Kidney (tissue), 14 donors: ENCODE data around the gene ACKR2. TPM values are rescaled to one million over a fixed set of nuclear protein-coding genes. Genes with fewer than 3 reads are reported as not detected.

ENCODE experiments used
- DNase-seq, 5 donors: peaks; one replicate each; pipeline ENCODE4 v3.0.0-alpha.2; 2013 to 2020
- FAIRE-seq: peaks from 2 replicates; lab custom pipeline; 2012; peaks lifted over from hg19 to GRCh38; lab: Jason Lieb, UNC
- H3K27ac ChIP-seq, 2 donors: one replicate each; pipeline ENCODE4 v1.7.0; 2013; ENCODE audit warnings: low read depth in 2 of 2, low read length in 2 of 2, inconsistent platforms in 1 of 2
- H3K27me3 ChIP-seq: one replicate; pipeline ENCODE4 v1.7.1; 2013; ENCODE audit warnings: low read length, inconsistent platforms; ENCODE audit not compliant: control insufficient read depth, insufficient read depth
- H3K36me3 ChIP-seq, 3 donors: one replicate each; pipeline versions ENCODE4 v1.7.0 to v1.7.1; 2013; ENCODE audit warnings: low read length in 3 of 3, control low read depth in 1 of 3, inconsistent platforms in 1 of 3; ENCODE audit not compliant: insufficient read depth in 3 of 3, control insufficient read depth in 2 of 3
- H3K4me1 ChIP-seq, 3 donors: one replicate each; pipeline versions ENCODE4 v1.7.0 to v1.7.1; 2013; ENCODE audit warnings: low read length in 3 of 3, inconsistent platforms in 1 of 3, low read depth in 1 of 3; ENCODE audit not compliant: control insufficient read depth in 2 of 3, insufficient read depth in 2 of 3
- H3K4me3 ChIP-seq, 3 donors: one replicate each; pipeline versions ENCODE4 v1.7.0 to v1.8.1; 2013; ENCODE audit warnings: low read length in 3 of 3, control low read depth in 1 of 3, inconsistent platforms in 1 of 3
- H3K9ac ChIP-seq, 3 donors: one replicate each; pipeline versions ENCODE4 v1.7.0 to v1.7.1; 2013; ENCODE audit warnings: low read length in 3 of 3, control low read depth in 1 of 3, inconsistent platforms in 1 of 3
- H3K9me3 ChIP-seq, 3 donors: one replicate each; pipeline versions ENCODE4 v1.7.0 to v1.7.1; 2013; ENCODE audit warnings: low read length in 3 of 3, control low read depth in 1 of 3, inconsistent platforms in 1 of 3; ENCODE audit not compliant: control insufficient read depth in 2 of 3, insufficient read depth in 1 of 3
- intact Hi-C: fragments of 100-400 bp; cut with DNase I; formaldehyde crosslinking; loops from one replicate; pipeline ENCODE4 v1.11.1; 2022
- polyA plus RNA-seq: library from polyadenylated mRNA; stranded (reverse); fragments of 350-450 nt; fragmentation: Illumina TruSeq; extraction: RNeasy Lipid Tissue Mini Kit (QIAGEN cat#74804); gene quantifications from one replicate; pipeline ENCODE4 v1.2.3, GENCODE V29; 2014; ENCODE audit warnings: low read depth, low replicate concordance; ENCODE audit not compliant: insufficient read depth
- total RNA-seq: library from RNA; stranded (reverse); fragmentation: NEBNext Ultra II Directional; extraction: Animal tissue kit (Norgen Biotek cat#: 25700); gene quantifications from one replicate; pipeline ENCODE4 v1.2.1, GENCODE V29; 2021
- TF ChIP-seq, protein P1 (sequence below): IDR thresholded peaks from 3 replicates; pipeline ENCODE4 v1.5.1; 2012; ENCODE audit warnings: mild to moderate bottlenecking, moderate library complexity, borderline replicate concordance; ENCODE audit not compliant: insufficient read depth; ENCODE audit errors: extremely low read depth
- donor health status: control.
- donor health status: control.
- donor health status: control.
- donor health status: control.
- donor health status: control.
- donor health status: DM: yes; HTN: yes; CAD: no.
- donor health status: Normal renal cell carcinoma (clear cell type).

Gene ACKR2
- total and polyA plus RNA-seq, 2 donors from 2014 or later = 0.86 to 8.9 TPM

GRCh38 chr3:42814246-42814645 is 5.0 kb downstream of the ACKR2 start:
- no peaks in the 10 kb centered on the region for H3K9me3 ChIP-seq
- TF ChIP-seq, protein P1, sequence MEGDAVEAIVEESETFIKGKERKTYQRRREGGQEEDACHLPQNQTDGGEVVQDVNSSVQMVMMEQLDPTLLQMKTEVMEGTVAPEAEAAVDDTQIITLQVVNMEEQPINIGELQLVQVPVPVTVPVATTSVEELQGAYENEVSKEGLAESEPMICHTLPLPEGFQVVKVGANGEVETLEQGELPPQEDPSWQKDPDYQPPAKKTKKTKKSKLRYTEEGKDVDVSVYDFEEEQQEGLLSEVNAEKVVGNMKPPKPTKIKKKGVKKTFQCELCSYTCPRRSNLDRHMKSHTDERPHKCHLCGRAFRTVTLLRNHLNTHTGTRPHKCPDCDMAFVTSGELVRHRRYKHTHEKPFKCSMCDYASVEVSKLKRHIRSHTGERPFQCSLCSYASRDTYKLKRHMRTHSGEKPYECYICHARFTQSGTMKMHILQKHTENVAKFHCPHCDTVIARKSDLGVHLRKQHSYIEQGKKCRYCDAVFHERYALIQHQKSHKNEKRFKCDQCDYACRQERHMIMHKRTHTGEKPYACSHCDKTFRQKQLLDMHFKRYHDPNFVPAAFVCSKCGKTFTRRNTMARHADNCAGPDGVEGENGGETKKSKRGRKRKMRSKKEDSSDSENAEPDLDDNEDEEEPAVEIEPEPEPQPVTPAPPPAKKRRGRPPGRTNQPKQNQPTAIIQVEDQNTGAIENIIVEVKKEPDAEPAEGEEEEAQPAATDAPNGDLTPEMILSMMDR = no peak
- H3K36me3 ChIP-seq = no peaks in the 10 kb centered on the region
- no peaks in the 10 kb centered on the region for H3K27me3 ChIP-seq
- no peak overlapping the region for H3K4me3 ChIP-seq
- DNase-seq (no peak), FAIRE-seq (no peak)
- peaks cover 0 to 4% (median 0%) of the 10 kb centered on the region in 3 donors for H3K4me1 ChIP-seq
- intact Hi-C loops = no loop called here
- no peak overlapping the region for H3K27ac ChIP-seq
- no peak overlapping the region for H3K9ac ChIP-seq

GRCh38 chr3:42814914-42815507 is 5.8 kb downstream of the ACKR2 start:
- H3K9ac ChIP-seq = no peak overlapping the region
- peak overlapping the region; percentile 5 to 64 for H3K27ac ChIP-seq
- DNase-seq = no peak

GRCh38 chr3:42815826-42816225 is 6.6 kb downstream of the ACKR2 start:
- Histone ChIP-seq H3K27ac (peak overlapping the region in 1 of 2 donors; percentile 64), H3K4me3 (no peak overlapping the region), H3K9me3 (no peaks in the 10 kb centered on the region), H3K36me3 (no peaks in the 10 kb centered on the region), H3K9ac (no peak overlapping the region), H3K4me1 (peaks cover 0 to 6% (median 0%) of the 10 kb centered on the region in 3 donors), H3K27me3 (no peaks in the 10 kb centered on the region)
- intact Hi-C loops = no loop called here
- FAIRE-seq (no peak), DNase-seq (peak in 2 of 5 donors; percentile 25 to 27)
- TF ChIP-seq, protein P1 = no peak

More at GRCh38 chr3:42814914-42815507, 5.8 kb downstream of the ACKR2 start:
- TF ChIP-seq, protein P1 = no peak
- H3K9me3 ChIP-seq = no peaks in the 10 kb centered on the region
- H3K36me3 ChIP-seq = no peaks in the 10 kb centered on the region
- no peaks in the 10 kb centered on the region for H3K27me3 ChIP-seq
- H3K4me3 ChIP-seq = no peak overlapping the region
- H3K4me1 ChIP-seq = peaks cover 0 to 6% (median 0%) of the 10 kb centered on the region in 3 donors
- intact Hi-C loops = no loop called here
- FAIRE-seq = no peak
